ENCODE data around the gene MIDN.

Gene MIDN

DNA sequence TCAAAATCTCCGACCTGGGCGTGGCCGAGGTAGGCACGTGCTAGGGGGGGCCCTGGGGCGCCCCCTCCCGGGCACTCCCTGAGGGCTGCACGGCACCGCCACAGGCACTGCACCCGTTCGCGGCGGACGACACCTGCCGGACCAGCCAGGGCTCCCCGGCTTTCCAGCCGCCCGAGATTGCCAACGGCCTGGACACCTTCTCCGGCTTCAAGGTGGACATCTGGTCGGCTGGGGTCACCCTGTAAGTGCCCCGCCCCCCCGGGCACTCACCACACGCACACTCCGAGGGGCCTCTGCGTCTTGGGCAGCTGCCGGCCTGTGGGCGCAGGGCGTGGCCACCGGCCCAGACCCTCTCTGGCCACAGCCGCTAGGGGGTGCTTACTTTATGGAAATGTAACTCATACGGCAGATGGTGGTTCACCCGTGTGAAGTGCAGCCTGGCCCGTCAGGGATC is 27.9 kb upstream of the MIDN start:
- Histone ChIP-seq H3K4me1 (ENCODE audit: control insufficient read depth, low read length) (no peaks in the 10 kb centered on the region), H3K27ac (ENCODE audit: low read depth, low read length) (no peak overlapping the region), H3K27me3 (ENCODE audit: control insufficient read depth, low read length) (no peaks in the 10 kb centered on the region), H3K4me3 (ENCODE audit: low read length) (no peak overlapping the region), H3K9me3 (ENCODE audit: control insufficient read depth, insufficient read depth, low read length) (no peaks in the 10 kb centered on the region), H3F3A (ENCODE audit: control insufficient read depth, insufficient read depth) (no peaks in the 10 kb centered on the region), H3K9me2 (replicated peaks; ENCODE audit: control insufficient read depth, low read length) (no peaks in the 10 kb centered on the region), H4K20me1 (ENCODE audit: control insufficient read depth, insufficient read depth, low read depth, low read length) (peaks cover 5% of the 10 kb centered on the region; the same call in 1 of the 2 replicates), H3K4me2 (ENCODE audit: low read length) (no peak overlapping the region), H3K36me3 (ENCODE audit: control insufficient read depth, low read length) (peaks cover 45% of the 10 kb centered on the region), H3K79me2 (ENCODE audit: control insufficient read depth, low read length) (peaks cover 50% of the 10 kb centered on the region)
- TF ChIP-seq EZH2phosphoT487 (IDR thresholded peaks at IDR 0.05; ENCODE audit: borderline replicate concordance, low read length) (no peak), CTCF (IDR thresholded peaks at IDR 0.05; ENCODE audit: low read depth, low read length, poor library complexity, severe bottlenecking) (peak; percentile 69)

GRCh38 chr19:1220976-1221903 is 27.1 kb upstream of the MIDN start:
- H3K27me3 ChIP-seq (ENCODE audit: control insufficient read depth, low read length) = no peaks in the 10 kb centered on the region
- H3K4me1 ChIP-seq (ENCODE audit: control insufficient read depth, low read length) = no peaks in the 10 kb centered on the region
- TF ChIP-seq EZH2phosphoT487 (IDR thresholded peaks at IDR 0.05; ENCODE audit: borderline replicate concordance, low read length) = no peak
- TF ChIP-seq CTCF (IDR thresholded peaks at IDR 0.05; ENCODE audit: low read depth, low read length, poor library complexity, severe bottlenecking) = no peak
- H3K9me3 ChIP-seq (ENCODE audit: control insufficient read depth, insufficient read depth, low read length) = no peaks in the 10 kb centered on the region
- H3F3A ChIP-seq (ENCODE audit: control insufficient read depth, insufficient read depth) = no peaks in the 10 kb centered on the region
- H3K4me2 ChIP-seq (ENCODE audit: low read length) = no peak overlapping the region
- H3K27ac ChIP-seq (ENCODE audit: low read depth, low read length) = no peak overlapping the region
- peaks cover 42% of the 10 kb centered on the region for H3K79me2 ChIP-seq (ENCODE audit: control insufficient read depth, low read length)
- no peaks in the 10 kb centered on the region for H3K9me2 ChIP-seq (replicated peaks; ENCODE audit: control insufficient read depth, low read length)
- no peak overlapping the region for H3K4me3 ChIP-seq (ENCODE audit: low read length)
- H4K20me1 ChIP-seq (ENCODE audit: control insufficient read depth, insufficient read depth, low read depth, low read length) = peaks cover 5% of the 10 kb centered on the region; the same call in 1 of the 2 replicates
- H3K36me3 ChIP-seq (ENCODE audit: control insufficient read depth, low read length) = peaks cover 52% of the 10 kb centered on the region

DNA sequence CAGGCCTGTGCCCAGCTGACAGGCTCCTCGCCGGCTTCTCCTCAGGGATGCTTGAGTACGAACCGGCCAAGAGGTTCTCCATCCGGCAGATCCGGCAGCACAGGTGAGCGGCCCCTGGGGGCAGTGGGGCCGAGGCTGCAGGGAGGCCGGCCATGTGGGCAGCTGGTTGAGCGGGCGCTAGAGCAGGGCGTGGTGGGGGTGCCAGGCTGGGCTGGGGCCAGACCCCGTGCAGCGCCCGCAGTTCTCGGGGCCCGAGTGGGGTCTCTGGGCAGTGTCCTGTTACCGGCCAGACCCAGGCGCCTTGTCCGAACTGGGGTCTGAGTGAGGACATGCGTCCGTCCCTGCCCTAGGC is 26.5 kb upstream of the MIDN start:
- Histone ChIP-seq H3K27me3 (ENCODE audit: control insufficient read depth, low read length) (no peaks in the 10 kb centered on the region), H3K4me2 (ENCODE audit: low read length) (no peak overlapping the region), H3K9me3 (ENCODE audit: control insufficient read depth, insufficient read depth, low read length) (no peaks in the 10 kb centered on the region), H3K4me1 (ENCODE audit: control insufficient read depth, low read length) (no peaks in the 10 kb centered on the region), H3F3A (ENCODE audit: control insufficient read depth, insufficient read depth) (no peaks in the 10 kb centered on the region), H3K36me3 (ENCODE audit: control insufficient read depth, low read length) (peaks cover 58% of the 10 kb centered on the region), H3K4me3 (ENCODE audit: low read length) (no peak overlapping the region), H3K9me2 (replicated peaks; ENCODE audit: control insufficient read depth, low read length) (no peaks in the 10 kb centered on the region), H4K20me1 (ENCODE audit: control insufficient read depth, insufficient read depth, low read depth, low read length) (peaks cover 5% of the 10 kb centered on the region; the same call in 1 of the 2 replicates), H3K27ac (ENCODE audit: low read depth, low read length) (no peak overlapping the region), H3K79me2 (ENCODE audit: control insufficient read depth, low read length) (peaks cover 36% of the 10 kb centered on the region)
- TF ChIP-seq EZH2phosphoT487 (IDR thresholded peaks at IDR 0.05; ENCODE audit: borderline replicate concordance, low read length) = no peak
- no peak for TF ChIP-seq CTCF (IDR thresholded peaks at IDR 0.05; ENCODE audit: low read depth, low read length, poor library complexity, severe bottlenecking)
